Kidney (tissue), 14 donors: Measurements from ENCODE around the gene AKR1C3. TPM values are rescaled to one million over a fixed set of nuclear protein-coding genes. Genes with fewer than 3 reads are reported as not detected.
"Not testable (repeated sequence)": the region's sequence is repeated elsewhere in the genome, so short reads cannot be mapped to it uniquely, and the experiment has no call there.

Experiments used
- DNase-seq, 5 donors: peaks; one replicate each; pipeline ENCODE4 v3.0.0-alpha.2; 2013 to 2020
- FAIRE-seq: peaks from 2 replicates; lab custom pipeline; 2012; peaks lifted over from hg19 to GRCh38; lab: Jason Lieb, UNC
- H3K27ac ChIP-seq, 2 donors: one replicate each; pipeline ENCODE4 v1.7.0; 2013; ENCODE audit warnings: low read depth in 2 of 2, low read length in 2 of 2, inconsistent platforms in 1 of 2
- H3K27me3 ChIP-seq: one replicate; pipeline ENCODE4 v1.7.1; 2013; ENCODE audit warnings: low read length, inconsistent platforms; ENCODE audit not compliant: control insufficient read depth, insufficient read depth
- H3K36me3 ChIP-seq, 3 donors: one replicate each; pipeline versions ENCODE4 v1.7.0 to v1.7.1; 2013; ENCODE audit warnings: low read length in 3 of 3, control low read depth in 1 of 3, inconsistent platforms in 1 of 3; ENCODE audit not compliant: insufficient read depth in 3 of 3, control insufficient read depth in 2 of 3
- H3K4me1 ChIP-seq, 3 donors: one replicate each; pipeline versions ENCODE4 v1.7.0 to v1.7.1; 2013; ENCODE audit warnings: low read length in 3 of 3, inconsistent platforms in 1 of 3, low read depth in 1 of 3; ENCODE audit not compliant: control insufficient read depth in 2 of 3, insufficient read depth in 2 of 3
- H3K4me3 ChIP-seq, 3 donors: one replicate each; pipeline versions ENCODE4 v1.7.0 to v1.8.1; 2013; ENCODE audit warnings: low read length in 3 of 3, control low read depth in 1 of 3, inconsistent platforms in 1 of 3
- H3K9ac ChIP-seq, 3 donors: one replicate each; pipeline versions ENCODE4 v1.7.0 to v1.7.1; 2013; ENCODE audit warnings: low read length in 3 of 3, control low read depth in 1 of 3, inconsistent platforms in 1 of 3
- H3K9me3 ChIP-seq, 3 donors: one replicate each; pipeline versions ENCODE4 v1.7.0 to v1.7.1; 2013; ENCODE audit warnings: low read length in 3 of 3, control low read depth in 1 of 3, inconsistent platforms in 1 of 3; ENCODE audit not compliant: control insufficient read depth in 2 of 3, insufficient read depth in 1 of 3
- CTCF ChIP-seq: IDR thresholded peaks from 3 replicates; pipeline ENCODE4 v1.5.1; 2012; ENCODE audit warnings: mild to moderate bottlenecking, moderate library complexity, borderline replicate concordance; ENCODE audit not compliant: insufficient read depth; ENCODE audit errors: extremely low read depth
- intact Hi-C: fragments of 100-400 bp; cut with DNase I; formaldehyde crosslinking; loops from one replicate; pipeline ENCODE4 v1.11.1; 2022
- polyA plus RNA-seq: library from polyadenylated mRNA; stranded (reverse); fragments of 350-450 nt; fragmentation: Illumina TruSeq; extraction: RNeasy Lipid Tissue Mini Kit (QIAGEN cat#74804); gene quantifications from one replicate; pipeline ENCODE4 v1.2.3, GENCODE V29; 2014; ENCODE audit warnings: low read depth, low replicate concordance; ENCODE audit not compliant: insufficient read depth
- total RNA-seq: library from RNA; stranded (reverse); fragmentation: NEBNext Ultra II Directional; extraction: Animal tissue kit (Norgen Biotek cat#: 25700); gene quantifications from one replicate; pipeline ENCODE4 v1.2.1, GENCODE V29; 2021
- donor health status: control.
- donor health status: control.
- donor health status: control.
- donor health status: control.
- donor health status: control.
- donor health status: DM: yes; HTN: yes; CAD: no.
- donor health status: Normal renal cell carcinoma (clear cell type).

Gene AKR1C3
- total and polyA plus RNA-seq, 2 donors from 2014 or later, result 61.8 to 187 TPM

- DNase-seq (no peak), FAIRE-seq (no peak)
- no peaks in the 10 kb centered on the region for H3K36me3 ChIP-seq
- no peak overlapping the region for H3K9ac ChIP-seq
- peaks cover 0 to 10% (median 0%) of the 10 kb centered on the region in 3 donors for H3K9me3 ChIP-seq
- no peaks in the 10 kb centered on the region for H3K27me3 ChIP-seq
- no peak overlapping the region for H3K27ac ChIP-seq
- TF ChIP-seq CTCF, result no peak
- H3K4me3 ChIP-seq, result no peak overlapping the region
- intact Hi-C loops, result no loop called here
- no peaks in the 10 kb centered on the region for H3K4me1 ChIP-seq
These were observed 42.4 kb downstream of the AKR1C3 start for GRCh38 chr10:5136468-5137087.

GRCh38 chr10:5137699-5138098 lies 43.5 kb downstream of the AKR1C3 start:
- DNase-seq, FAIRE-seq: not testable (repeated sequence)
- H3K9me3 ChIP-seq, result peaks cover 0 to 10% (median 0%) of the 10 kb centered on the region in 3 donors

GRCh38 chr10:5142199-5142598 lies 48.0 kb downstream of the AKR1C3 start:
- no peak for TF ChIP-seq CTCF
- no peaks in the 10 kb centered on the region for H3K36me3 ChIP-seq
- peak in 2 of 5 donors; percentile 46 to 68 for DNase-seq
- no peak overlapping the region for H3K4me3 ChIP-seq
- no peak overlapping the region for H3K27ac ChIP-seq
- H3K9me3 ChIP-seq, result no peaks in the 10 kb centered on the region
- FAIRE-seq, result no peak
- H3K9ac ChIP-seq, result no peak overlapping the region
- H3K4me1 ChIP-seq, result peaks cover 0 to 4% (median 0%) of the 10 kb centered on the region in 3 donors
- intact Hi-C loops, result no loop called here
- H3K27me3 ChIP-seq, result no peaks in the 10 kb centered on the region

More at GRCh38 chr10:5137699-5138098, 43.5 kb downstream of the AKR1C3 start:
- H3K27ac ChIP-seq, H3K4me3 ChIP-seq, H3K4me1 ChIP-seq, H3K27me3 ChIP-seq, intact Hi-C loops, H3K36me3 ChIP-seq, H3K9ac ChIP-seq: not testable (repeated sequence)

- H3K27me3 ChIP-seq, result no peaks in the 10 kb centered on the region
- no peak overlapping the region for H3K27ac ChIP-seq
- intact Hi-C loops, result no loop called here
- FAIRE-seq, result no peak
- no peak overlapping the region for H3K9ac ChIP-seq
- DNase-seq, result no peak
- no peaks in the 10 kb centered on the region for H3K9me3 ChIP-seq
- H3K36me3 ChIP-seq, result no peaks in the 10 kb centered on the region
- no peak for TF ChIP-seq CTCF
- H3K4me3 ChIP-seq, result no peak overlapping the region
- H3K4me1 ChIP-seq, result peaks cover 0 to 12% (median 0%) of the 10 kb centered on the region in 3 donors
These were observed 48.9 kb downstream of the AKR1C3 start for GRCh38 chr10:5143137-5143536.
